HUDEP-2 (cell line): Measurements from ENCODE around the gene SEL1L.
"Not testable (repeated sequence)": the region's sequence is repeated elsewhere in the genome, so short reads cannot be mapped to it uniquely, and the experiment has no call there.

Experiments
- DNase-seq, 76 experiments: peaks; one replicate each; lab custom pipeline; 2025; ENCODE audit not compliant: unreplicated experiment in 76 of 76; lab: John Stamatoyannopoulos, UW

The SEL1L gene

DNA sequence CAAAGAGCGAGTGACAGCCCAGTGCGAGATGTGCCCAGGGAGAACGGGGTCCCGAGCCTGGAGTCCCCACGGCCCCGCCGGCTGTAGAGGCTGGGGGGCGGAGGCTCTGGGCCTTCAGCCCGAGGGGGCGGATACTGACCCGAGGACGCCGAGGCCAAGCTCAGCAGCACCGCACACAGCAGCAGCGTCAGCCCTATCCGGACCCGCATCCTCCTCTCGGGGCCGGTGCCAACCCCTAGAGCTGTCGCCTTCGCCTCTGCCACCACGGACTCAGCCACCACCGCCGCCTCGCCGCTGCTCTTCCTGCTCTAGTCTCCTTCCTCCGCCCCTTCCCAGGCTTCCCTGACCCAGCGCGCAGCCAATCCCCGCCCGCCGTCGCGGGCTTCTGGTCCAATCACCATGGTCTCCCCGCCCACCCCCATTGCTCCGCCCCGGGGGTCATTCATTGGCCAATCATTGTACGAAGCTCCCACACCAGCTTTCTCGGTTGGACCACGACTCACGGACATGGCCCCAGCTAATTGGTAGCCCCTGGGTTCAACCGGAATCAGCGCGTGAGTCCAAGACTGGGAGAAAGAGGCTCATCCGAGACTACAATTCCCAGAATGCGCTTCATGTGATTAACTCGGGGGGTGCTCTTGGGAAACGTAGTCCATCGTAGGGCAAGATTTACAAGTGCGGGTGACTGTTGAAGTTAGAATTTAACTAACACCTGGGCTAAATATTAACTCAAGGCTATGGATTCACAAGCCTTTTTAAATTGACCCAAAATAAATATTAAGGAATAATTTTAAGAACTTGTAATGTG lies at the start of gene SEL1L:
SEL1L (minus strand) TSS at position 318 of the 808 bp plus-strand sequence; CDS start at position 209, 109 bp downstream.
- DNase-seq = peak; percentile 20 to 99 (median 98)

GRCh38 chr14:81582420-81582819 lies 48.8 kb upstream of the SEL1L start:
- DNase-seq = no peak

- no peak for DNase-seq
Observed at GRCh38 chr14:81579115-81579514, 45.5 kb upstream of the SEL1L start.

DNA sequence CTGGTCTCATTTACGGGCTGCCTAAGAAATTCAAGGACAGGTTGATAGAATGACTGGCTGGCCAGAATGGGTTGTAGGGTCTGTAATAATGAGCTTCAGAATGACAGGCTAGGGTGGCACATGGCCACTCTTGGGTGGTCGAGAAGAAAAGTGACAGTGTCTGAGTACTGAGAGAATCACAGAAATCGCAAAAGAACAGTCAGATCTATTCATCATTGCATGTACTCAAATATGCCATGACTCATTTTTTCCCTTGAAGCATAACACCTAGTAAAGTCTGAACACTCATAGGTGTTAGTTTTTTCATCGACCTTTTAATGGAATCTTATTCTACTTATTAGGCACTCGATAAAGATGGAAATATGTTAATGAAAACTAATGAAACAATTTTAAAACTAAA lies 37.8 kb upstream of the SEL1L start:
- DNase-seq = no peak

DNA sequence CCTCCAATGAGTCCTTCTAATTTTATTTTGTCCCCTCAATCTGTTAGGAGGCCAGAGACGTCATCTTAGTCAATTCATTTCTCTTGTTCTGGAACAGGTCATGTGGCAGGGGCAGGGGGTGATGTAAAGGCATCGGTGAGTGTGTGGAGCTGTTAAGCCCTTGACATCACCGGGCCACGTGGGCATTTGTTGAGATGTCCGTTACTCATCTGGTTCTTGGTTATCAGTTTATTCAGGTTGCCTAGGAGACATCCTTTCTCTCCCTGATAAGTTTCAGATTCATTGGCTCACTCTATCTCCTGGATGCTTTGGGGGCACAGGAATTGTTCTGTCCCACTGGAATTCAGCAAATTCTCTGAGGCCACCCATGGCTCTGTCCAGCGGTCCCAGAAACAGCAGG lies 33.6 kb upstream of the SEL1L start:
- no peak for DNase-seq

DNA sequence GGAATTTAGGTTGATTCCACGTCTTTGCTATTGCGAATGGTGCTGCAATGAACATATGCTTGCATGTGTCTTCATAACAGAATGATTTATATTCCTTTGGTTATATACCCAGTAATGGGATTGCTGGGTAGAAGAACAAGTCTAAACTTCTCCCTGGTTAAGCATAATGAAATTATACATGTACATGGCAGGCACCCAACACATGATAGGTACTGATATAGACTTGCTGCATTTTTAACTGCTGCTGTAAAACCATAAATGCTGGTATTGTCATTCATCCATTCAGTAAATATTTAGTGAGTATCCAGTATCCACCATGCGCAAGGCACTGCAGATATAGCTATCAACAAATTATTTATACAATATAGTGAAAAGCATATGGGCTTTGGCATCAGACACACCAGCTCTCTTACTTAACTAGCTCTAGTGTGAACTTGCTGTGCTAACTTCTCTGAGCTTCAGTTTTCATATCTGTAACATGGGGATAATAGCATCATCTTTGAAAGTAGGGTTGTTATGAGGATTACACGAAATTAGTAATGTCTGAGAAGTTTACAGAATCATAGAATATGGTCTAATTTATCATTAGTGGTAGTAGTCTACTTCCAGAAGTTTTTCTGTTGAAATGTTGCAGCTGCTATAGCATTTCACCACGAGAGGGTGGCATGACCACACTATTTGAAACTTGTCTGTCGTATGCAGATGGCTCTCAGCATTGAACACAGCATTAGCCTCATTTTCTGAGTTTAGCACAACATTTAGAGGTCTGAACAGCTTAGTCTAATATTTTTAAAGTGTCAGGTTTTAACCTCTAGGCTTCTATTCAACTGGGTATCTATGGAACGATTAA lies 32.0 kb upstream of the SEL1L start:
- DNase-seq = peak in 10 of 76 experiments; percentile 4 to 39 (median 10)

GRCh38 chr14:81562818-81563217 lies 29.2 kb upstream of the SEL1L start:
- no peak for DNase-seq

GRCh38 chr14:81561084-81561775 lies 27.6 kb upstream of the SEL1L start:
- DNase-seq = no peak

DNA sequence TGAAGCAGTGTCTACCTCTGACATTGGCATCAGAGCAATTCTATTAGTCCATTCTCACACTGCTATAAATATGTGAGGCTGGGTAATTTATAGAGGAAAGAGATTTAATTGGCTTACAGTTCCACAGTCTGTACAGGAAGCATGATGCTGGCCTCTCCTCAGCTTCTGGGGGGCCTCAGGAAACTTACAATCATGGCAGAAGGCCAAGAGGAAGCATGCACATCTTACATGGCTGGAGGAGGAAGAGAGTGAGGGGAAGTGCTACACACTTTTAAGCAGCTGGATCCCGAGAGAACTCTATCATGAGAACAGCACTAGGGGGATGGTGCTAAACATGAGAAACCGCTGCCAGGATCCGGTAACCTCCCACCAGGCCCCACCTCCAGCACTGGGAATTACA lies 25.7 kb upstream of the SEL1L start:
- DNase-seq = no peak

DNA sequence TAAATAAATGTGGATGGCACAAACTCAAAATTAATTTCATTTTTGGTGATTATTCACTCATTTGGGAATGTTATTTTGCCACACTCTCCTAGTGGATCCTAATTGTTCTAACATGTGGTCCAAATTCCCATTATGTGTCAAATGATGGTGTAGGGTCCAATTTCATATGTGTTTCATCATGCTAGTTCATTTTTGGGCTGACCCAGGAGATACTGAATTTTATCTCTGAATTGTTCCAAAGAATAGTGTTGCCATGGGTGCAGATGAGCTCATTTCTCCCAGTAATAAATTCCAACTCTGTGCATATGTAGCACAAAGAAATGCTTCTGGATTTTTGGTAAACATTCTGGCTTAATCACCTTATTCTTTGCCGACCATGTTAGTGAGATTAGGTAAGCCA lies 23.5 kb upstream of the SEL1L start:
- no peak for DNase-seq

GRCh38 chr14:81555684-81556083 lies 22.0 kb upstream of the SEL1L start:
- no peak for DNase-seq

- no peak for DNase-seq
Observed at GRCh38 chr14:81555051-81555450, 21.4 kb upstream of the SEL1L start.

GRCh38 chr14:81551471-81551870 lies 17.8 kb upstream of the SEL1L start:
- no peak for DNase-seq

DNA sequence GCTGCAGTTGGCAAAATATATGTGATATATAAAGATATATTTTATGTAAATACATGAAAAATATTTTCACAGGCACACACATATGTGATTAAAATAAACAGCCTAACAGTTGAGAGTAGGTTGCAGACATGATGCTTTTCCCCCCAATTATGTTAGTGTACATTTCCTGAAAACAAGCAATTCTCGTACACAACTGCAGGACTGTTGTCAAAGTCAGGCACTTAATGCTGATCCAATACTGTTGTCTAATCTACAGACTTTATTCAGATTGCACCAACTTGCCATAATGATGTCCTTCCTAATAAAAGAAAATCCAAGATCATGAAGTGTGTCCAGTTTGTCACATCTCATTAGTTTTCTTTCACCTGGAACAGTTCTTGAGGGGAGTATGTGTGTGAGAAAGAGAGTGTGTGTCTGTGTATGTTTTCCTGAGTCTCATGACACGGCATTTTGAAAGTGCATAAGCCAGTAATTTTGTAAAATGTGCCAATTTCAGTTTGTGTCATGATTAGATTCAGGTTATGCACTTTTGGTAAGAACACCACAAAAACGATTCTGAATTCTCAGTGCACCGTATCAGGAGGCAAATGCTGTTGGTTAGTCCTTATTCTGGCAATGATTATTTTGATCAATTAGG lies 16.5 kb upstream of the SEL1L start:
- no peak for DNase-seq

GRCh38 chr14:81541206-81541605 lies 7.6 kb upstream of the SEL1L start:
- DNase-seq = not testable (repeated sequence)

DNA sequence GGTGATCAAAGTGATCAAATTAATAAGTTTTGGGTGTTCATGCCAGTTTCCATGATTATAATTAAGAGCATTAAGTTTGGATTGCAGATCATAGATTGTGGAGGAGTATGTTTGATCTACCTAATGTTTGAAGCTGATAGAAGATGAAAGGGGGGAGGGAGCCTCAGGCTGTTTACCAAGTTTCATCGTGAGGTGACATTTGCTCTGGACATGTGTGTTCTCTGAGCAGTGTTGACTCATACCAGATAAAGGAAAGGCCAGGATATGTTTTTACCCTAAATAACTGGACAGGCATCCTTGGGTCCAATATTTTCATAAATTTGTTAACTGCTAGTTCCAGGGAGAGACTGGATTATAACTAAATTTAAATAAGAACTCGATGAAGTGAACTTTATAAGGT lies 3.5 kb upstream of the SEL1L start:
- peak in 1 of 76 experiments; percentile 27 for DNase-seq

DNA sequence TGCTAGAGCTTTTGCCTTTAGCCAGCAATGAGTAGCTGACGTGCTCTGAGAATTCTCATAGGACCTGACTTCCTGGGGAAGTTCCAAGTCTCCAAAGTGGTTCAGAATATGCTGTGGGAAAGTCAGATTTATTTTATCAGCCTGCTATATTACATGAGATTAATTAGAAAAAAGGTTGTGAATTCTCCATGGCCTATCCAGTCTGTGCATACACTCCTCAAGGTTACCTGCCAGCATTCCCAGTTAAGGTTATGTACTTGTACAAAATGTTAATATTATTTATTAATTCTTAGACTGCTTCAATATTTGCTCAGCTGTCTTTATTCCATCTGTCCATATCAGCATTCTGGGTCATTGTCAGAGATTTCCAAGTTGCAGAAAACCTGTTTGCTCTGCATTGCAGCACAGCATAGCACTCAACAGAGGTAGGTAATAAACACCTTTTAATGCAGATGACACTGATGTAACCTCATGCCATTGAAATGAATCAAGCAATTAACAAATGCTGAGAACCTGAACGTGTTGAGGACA lies 2.7 kb upstream of the SEL1L start:
- DNase-seq = no peak

- no peak for DNase-seq
Observed at GRCh38 chr14:81535396-81536164, 1.9 kb upstream of the SEL1L start.

- DNase-seq = no peak
Observed at GRCh38 chr14:81534510-81535074, 939 bp upstream of the SEL1L start.

DNA sequence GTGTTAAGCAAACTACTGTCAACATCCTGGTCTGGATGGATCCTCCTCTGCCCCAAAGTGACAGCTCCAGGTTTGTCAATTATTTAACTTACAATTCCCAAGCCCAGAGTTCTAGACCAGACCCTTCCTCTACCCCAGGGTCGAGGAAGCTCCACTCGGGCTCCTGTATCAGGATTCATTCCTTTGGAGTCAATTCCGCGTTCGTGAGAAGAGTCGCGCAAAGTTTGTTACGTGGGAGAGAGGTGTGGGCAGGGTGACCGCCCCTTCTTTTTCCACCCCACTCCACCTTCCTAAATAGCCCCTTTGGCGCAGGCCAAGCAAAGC lies 479 bp downstream of the SEL1L start:
- no peak for DNase-seq
